Endothelial cell of umbilical vein (primary cell): ENCODE data around the gene RBMS1. TPM values are rescaled to one million over a fixed set of nuclear protein-coding genes. Genes with fewer than 3 reads are reported as not detected.

ENCODE experiments used
- BruUV-seq: library from RNA; stranded (reverse); fragments of 400-500 nt; replicated peaks from 2 replicates; lab custom pipeline; 2021; lab: Mats Ljungman, UMichigan
- CTCF ChIA-PET: fragments of 300-600, 350-600 bp; sonication (Branson Sonifier 250); formaldehyde crosslinking; loops from one replicate; lab custom pipeline; 2021; ENCODE audit warnings: antibody characterized with exemption, inconsistent platforms; lab: Charles Lee
- POLR2A ChIA-PET: fragments of 300-600, 350-600 bp; sonication (Branson Sonifier 250); formaldehyde crosslinking; loops from one replicate; lab custom pipeline; 2021; ENCODE audit warnings: antibody characterized with exemption, inconsistent platforms; lab: Charles Lee
- DNase-seq: peaks from one replicate; pipeline ENCODE4 v3.0.0-alpha.2; 2011; ENCODE audit warnings: low read depth, low spot score
- FAIRE-seq: peaks from 2 replicates; lab custom pipeline; 2011; peaks lifted over from hg19 to GRCh38; lab: Jason Lieb, UNC
- H2AFZ ChIP-seq: 2 replicates; pipeline ENCODE4 v1.6.0; 2012; ENCODE audit warnings: low read depth, low read length, control low read depth, inconsistent platforms
- H3K27ac ChIP-seq: 2 replicates; pipeline ENCODE4 v1.5.1; 2011; ENCODE audit warnings: low read depth, mild to moderate bottlenecking, control low read depth, low read length, moderate library complexity; ENCODE audit not compliant: insufficient read depth
- H3K27me3 ChIP-seq, 2 experiments: 2 replicates each; pipeline versions ENCODE4 v1.6.0 to v1.6.1; 2011; ENCODE audit warnings: low read length in 2 of 2, mixed read lengths in 1 of 2; ENCODE audit not compliant: control insufficient read depth in 2 of 2, insufficient read depth in 2 of 2
- H3K36me3 ChIP-seq, 2 experiments: 2 replicates in 1 of 2; 3 replicates in 1 of 2; pipeline ENCODE4 v1.5.1; 2011; ENCODE audit warnings: low read length in 2 of 2, mild to moderate bottlenecking in 1 of 2, moderate library complexity in 1 of 2; ENCODE audit not compliant: control insufficient read depth in 2 of 2, insufficient read depth in 2 of 2; ENCODE audit errors: extremely low read depth in 1 of 2
- H3K4me1 ChIP-seq: 3 replicates; pipeline ENCODE4 v1.5.1; 2011; ENCODE audit warnings: mild to moderate bottlenecking, low read length; ENCODE audit not compliant: control insufficient read depth, insufficient read depth; ENCODE audit errors: extremely low read depth
- H3K4me2 ChIP-seq: 2 replicates; pipeline ENCODE4 v1.6.1; 2011; ENCODE audit warnings: low read length, control low read depth, mixed read lengths; ENCODE audit not compliant: insufficient read depth
- H3K4me3 ChIP-seq, 3 experiments: fragments of 200-600 bp in 1 of 3; sonication (generic), shearing (Covaris generic) in 1 of 3; replicated peaks in 1 of 3; 2 replicates each; pipeline ENCODE4 v1.5.1; 2011 to 2016; ENCODE audit warnings: control low read depth in 3 of 3, low read length in 3 of 3, mild to moderate bottlenecking in 2 of 3, inconsistent platforms in 1 of 3, low read depth in 1 of 3, moderate library complexity in 1 of 3; ENCODE audit not compliant: insufficient read depth in 1 of 3
- H3K79me2 ChIP-seq: 2 replicates; pipeline ENCODE4 v1.6.0; 2012; ENCODE audit warnings: low read length, inconsistent platforms; ENCODE audit not compliant: control insufficient read depth, insufficient read depth
- H3K9ac ChIP-seq: replicated peaks from 2 replicates; pipeline ENCODE3; 2011; ENCODE audit warnings: low read length, control low read depth; ENCODE audit not compliant: insufficient read depth; ENCODE audit errors: extremely low read depth
- H3K9me1 ChIP-seq: replicated peaks from 3 replicates; pipeline ENCODE4 v1.6.0; 2011; ENCODE audit warnings: mild to moderate bottlenecking, low read length; ENCODE audit not compliant: control insufficient read depth, insufficient read depth; ENCODE audit errors: extremely low read depth
- H3K9me3 ChIP-seq: replicated peaks from 2 replicates; pipeline ENCODE4 v1.5.1; 2012; ENCODE audit warnings: low read length, inconsistent platforms; ENCODE audit not compliant: control insufficient read depth, insufficient read depth
- H4K20me1 ChIP-seq: replicated peaks from 2 replicates; pipeline ENCODE3; 2011; ENCODE audit warnings: mild to moderate bottlenecking, low read length; ENCODE audit not compliant: control insufficient read depth, insufficient read depth; ENCODE audit errors: extremely low read depth
- CTCF ChIP-seq, 2 donors: IDR thresholded peaks; 1 replicate in 1 of 2; 2 replicates in 1 of 2; pipeline ENCODE4 v1.5.1; 2011; ENCODE audit warnings: low read length in 2 of 2, mild to moderate bottlenecking in 2 of 2, moderate library complexity in 2 of 2, control low read depth in 1 of 2, inconsistent platforms in 1 of 2, low read depth in 1 of 2; ENCODE audit not compliant: insufficient read depth in 1 of 2; ENCODE audit errors: extremely low read depth in 1 of 2
- EZH2 ChIP-seq: IDR thresholded peaks from 2 replicates; pipeline ENCODE4 v1.6.1; 2012; ENCODE audit warnings: borderline replicate concordance, low read depth, mild to moderate bottlenecking, moderate library complexity, low read length, inconsistent platforms; ENCODE audit not compliant: severe bottlenecking
- FOS ChIP-seq: IDR thresholded peaks from 2 replicates; pipeline ENCODE4 v1.6.1; 2011; ENCODE audit warnings: mild to moderate bottlenecking, low read length, moderate library complexity, borderline replicate concordance; ENCODE audit not compliant: insufficient read depth
- GATA2 ChIP-seq: IDR thresholded peaks from 2 replicates; pipeline ENCODE4 v1.7.0; 2011; ENCODE audit warnings: low read depth, mild to moderate bottlenecking, moderate library complexity, mixed read lengths, low read length; ENCODE audit not compliant: insufficient read length, insufficient read depth
- JUN ChIP-seq: IDR thresholded peaks from 2 replicates; pipeline ENCODE4 v1.6.1; 2011; ENCODE audit warnings: borderline replicate concordance, low read depth; ENCODE audit not compliant: insufficient read length, insufficient read depth
- MYC ChIP-seq: IDR thresholded peaks from one replicate; pipeline ENCODE4 v1.6.1; 2011; ENCODE audit warnings: mild to moderate bottlenecking, low read depth, low read length
- POLR2A ChIP-seq: IDR thresholded peaks from 2 replicates; pipeline ENCODE4 v1.6.1; 2012; ENCODE audit warnings: low read depth, mild to moderate bottlenecking, control low read depth, low read length
- POLR2AphosphoS5 ChIP-seq: IDR thresholded peaks from 2 replicates; pipeline ENCODE4 v1.6.1; 2012; ENCODE audit warnings: low read depth, mild to moderate bottlenecking, control low read depth, low read length, moderate library complexity; ENCODE audit not compliant: insufficient read depth
- dilution Hi-C: fragments of 300-500 bp; cut with MboI; formaldehyde crosslinking; loops from one replicate; pipeline ENCODE4 v1.15.0; 2019; ENCODE audit warnings: low sequenced_read_pairs; ENCODE audit not compliant: extremely low pct_ligation_motif_present
- intact Hi-C: fragments of 100-400 bp; cut with micrococcal nuclease; formaldehyde crosslinking; loops from one replicate; pipeline ENCODE4 v1.10.0; 2022
- polyA plus RNA-seq, 4 experiments: library from polyadenylated mRNA; depleted of rRNA in 3 of 4; stranded (reverse) in 3 of 4; unstranded in 1 of 4; fragments of >200 nt; gene quantifications; 2 replicates each; pipeline versions ENCODE4 v1.2.1 to v1.2.3, GENCODE V29; 2011 to 2012; ENCODE audit warnings: missing spikeins in 1 of 4
- total RNA-seq: library from RNA; stranded (reverse); gene quantifications from 2 replicates; pipeline ENCODE4 v1.2.3, GENCODE V29; 2021
- TF ChIP-seq, protein P1 (sequence below): IDR thresholded peaks from 2 replicates; pipeline ENCODE4 v1.6.1; 2011; ENCODE audit not compliant: insufficient read depth, insufficient read length

Gene RBMS1
- total and polyA plus RNA-seq, 2 donors (not counting 3 experiments of a cell fraction or from before 2014, with no cell fraction given): 60.0 to 93.3 TPM

- H3K9me3 ChIP-seq: no peaks in the 10 kb centered on the region
- intact Hi-C loops: loop anchor here (10.0 kb wide), 2 partner anchors 563 to 663 kb away; no protein-coding TSS in a partner anchor
- H2AFZ ChIP-seq: no peak overlapping the region
- no TSS peak for BruUV-seq
- no peak overlapping the region for H3K9ac ChIP-seq
- H3K27ac ChIP-seq: no peak overlapping the region
- dilution Hi-C loops: no loop called here
- no peak overlapping the region for H3K4me2 ChIP-seq
- ChIA-PET POLR2A (interaction anchor here (0.6 kb wide), 1 partner anchor 790 kb away, joined by 6 read pairs; no protein-coding TSS in a partner anchor), CTCF (interaction anchor here (1.3 to 3.9 kb wide), 5 partner anchors 18 to 652 kb away, joined by 3 to 21 read pairs (median 3); no protein-coding TSS in a partner anchor)
- H3K27me3 ChIP-seq: no peaks in the 10 kb centered on the region
- FAIRE-seq (no peak), DNase-seq (no peak)
- no peaks in the 10 kb centered on the region for H3K36me3 ChIP-seq
- TF ChIP-seq POLR2AphosphoS5 (no peak), JUN (no peak), CTCF (IDR thresholded peaks at IDR 0.05; ENCODE audit: extremely low read depth in 1 of 2, insufficient read depth in 1 of 2, low read depth in 1 of 2, low read length in 2 of 2) (no peak), FOS (no peak), EZH2 (no peak), MYC (no peak), GATA2 (no peak), POLR2A (no peak)
- TF ChIP-seq, protein P1, sequence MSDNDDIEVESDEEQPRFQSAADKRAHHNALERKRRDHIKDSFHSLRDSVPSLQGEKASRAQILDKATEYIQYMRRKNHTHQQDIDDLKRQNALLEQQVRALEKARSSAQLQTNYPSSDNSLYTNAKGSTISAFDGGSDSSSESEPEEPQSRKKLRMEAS: no peak
- peaks cover 50% of the 10 kb centered on the region for H3K4me1 ChIP-seq
- peaks cover 83% of the 10 kb centered on the region for H3K79me2 ChIP-seq
- no peak overlapping the region for H3K4me3 ChIP-seq
- no peaks in the 10 kb centered on the region for H4K20me1 ChIP-seq
- H3K9me1 ChIP-seq: no peaks in the 10 kb centered on the region
These were observed 81.7 kb downstream of the RBMS1 start for GRCh38 chr2:160411955-160412354.
